Peyer's patch (tissue), 4 donors: ENCODE measurements around the gene RAD51B. TPM values are rescaled to one million over a fixed set of nuclear protein-coding genes. Genes with fewer than 3 reads are reported as not detected.

ENCODE experiments used
- DNase-seq, 3 donors: peaks; one replicate each; pipeline ENCODE4 v3.0.0-alpha.2; 2017 to 2019
- H3K27ac ChIP-seq, 4 donors: fragments of 200-600 bp; sonication (generic); one replicate each; pipeline ENCODE4 v1.5.1; 2016 to 2019
- H3K27me3 ChIP-seq, 2 donors: fragments of 200-600 bp; sonication (generic); one replicate each; pipeline ENCODE4 v1.5.1; 2019
- H3K36me3 ChIP-seq, 3 donors: fragments of 200-600 bp; sonication (generic); one replicate each; pipeline ENCODE4 v1.5.1; 2016 to 2019
- H3K4me1 ChIP-seq, 4 donors: fragments of 200-600 bp; sonication (generic); one replicate each; pipeline ENCODE4 v1.5.1; 2016 to 2019
- H3K4me3 ChIP-seq, 4 donors: fragments of 200-600 bp; sonication (generic); 1 replicate in 3 of 4; 2 replicates in 1 of 4; pipeline ENCODE4 v1.5.1; 2016 to 2019; ENCODE audit warnings: mild to moderate bottlenecking in 1 of 4
- H3K9me3 ChIP-seq, 4 donors: fragments of 200-600 bp; sonication (generic); one replicate each; pipeline ENCODE4 v1.5.1; 2016 to 2019; ENCODE audit warnings: mild to moderate bottlenecking in 1 of 4
- POLR2A ChIP-seq, 2 donors: fragments of 450-650 bp; IDR thresholded peaks; one replicate each; pipeline ENCODE4 v1.5.1; 2017; ENCODE audit warnings: antibody characterized with exemption in 2 of 2, mild to moderate bottlenecking in 2 of 2, moderate library complexity in 2 of 2
- total RNA-seq, 4 donors: library from RNA; depleted of rRNA; stranded (reverse); fragments of >200 nt; gene quantifications; one replicate each; pipeline ENCODE4 v1.1.0, GENCODE V29; 2016
- TF ChIP-seq, protein P1 (sequence below), 6 experiments: fragments of 450-650 bp in 4 of 6; fragments of 200-600 bp in 2 of 6; sonication (generic) in 1 of 6; IDR thresholded peaks; one replicate each; pipeline ENCODE4 v1.5.1; 2017 to 2019; ENCODE audit warnings: antibody characterized with exemption in 6 of 6, mild to moderate bottlenecking in 3 of 6, moderate library complexity in 1 of 6

RAD51B gene
- total RNA-seq, 4 donors from 2014 or later, result 12.6 to 103 (median 33.1) TPM

DNA sequence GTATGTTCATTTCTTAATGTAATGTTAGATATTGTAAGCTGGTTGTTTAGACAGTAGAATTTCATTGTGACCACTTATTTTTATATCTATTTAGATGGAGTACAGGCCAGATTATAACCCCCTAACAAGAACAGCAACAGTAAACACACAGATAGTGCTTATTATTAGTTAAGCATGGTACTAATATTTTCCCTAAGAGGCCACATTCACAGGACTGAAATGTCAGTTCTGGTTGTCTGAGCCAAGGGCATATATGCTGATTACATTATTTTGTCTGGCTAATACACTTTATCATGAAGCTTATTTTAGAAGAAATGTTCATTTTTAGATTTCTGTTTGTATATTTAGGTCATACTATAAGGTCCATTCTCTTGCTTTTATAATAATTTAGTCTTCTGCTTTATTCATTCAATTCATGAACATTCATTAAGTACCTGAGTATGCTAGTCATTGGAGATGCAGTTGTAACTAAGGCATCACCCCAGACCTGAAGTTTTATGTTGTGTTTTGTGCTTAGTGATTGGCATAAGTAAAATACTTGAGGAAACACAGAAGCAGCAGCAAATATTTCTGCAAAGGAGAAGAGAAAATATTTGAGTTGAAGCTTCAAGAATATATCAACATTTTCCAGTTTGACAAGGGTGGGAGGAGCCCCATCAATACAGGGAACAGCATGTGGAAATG lies 413.7 kb downstream of the RAD51B start:
- no peak for DNase-seq
- TF ChIP-seq POLR2A (IDR thresholded peaks at IDR 0.05), result no peak
- TF ChIP-seq, protein P1, sequence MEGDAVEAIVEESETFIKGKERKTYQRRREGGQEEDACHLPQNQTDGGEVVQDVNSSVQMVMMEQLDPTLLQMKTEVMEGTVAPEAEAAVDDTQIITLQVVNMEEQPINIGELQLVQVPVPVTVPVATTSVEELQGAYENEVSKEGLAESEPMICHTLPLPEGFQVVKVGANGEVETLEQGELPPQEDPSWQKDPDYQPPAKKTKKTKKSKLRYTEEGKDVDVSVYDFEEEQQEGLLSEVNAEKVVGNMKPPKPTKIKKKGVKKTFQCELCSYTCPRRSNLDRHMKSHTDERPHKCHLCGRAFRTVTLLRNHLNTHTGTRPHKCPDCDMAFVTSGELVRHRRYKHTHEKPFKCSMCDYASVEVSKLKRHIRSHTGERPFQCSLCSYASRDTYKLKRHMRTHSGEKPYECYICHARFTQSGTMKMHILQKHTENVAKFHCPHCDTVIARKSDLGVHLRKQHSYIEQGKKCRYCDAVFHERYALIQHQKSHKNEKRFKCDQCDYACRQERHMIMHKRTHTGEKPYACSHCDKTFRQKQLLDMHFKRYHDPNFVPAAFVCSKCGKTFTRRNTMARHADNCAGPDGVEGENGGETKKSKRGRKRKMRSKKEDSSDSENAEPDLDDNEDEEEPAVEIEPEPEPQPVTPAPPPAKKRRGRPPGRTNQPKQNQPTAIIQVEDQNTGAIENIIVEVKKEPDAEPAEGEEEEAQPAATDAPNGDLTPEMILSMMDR (IDR thresholded peaks at IDR 0.05), result no peak
- no peaks in the 10 kb centered on the region for H3K9me3 ChIP-seq
- no peaks in the 10 kb centered on the region for H3K36me3 ChIP-seq
- no peak overlapping the region for H3K4me3 ChIP-seq
- peak overlapping the region in 3 of 4 donors; percentile 41 to 80 (median 58) for H3K27ac ChIP-seq
- H3K27me3 ChIP-seq, result no peaks in the 10 kb centered on the region
- peaks cover 0 to 42% (median 5%) of the 10 kb centered on the region in 4 donors for H3K4me1 ChIP-seq

DNA sequence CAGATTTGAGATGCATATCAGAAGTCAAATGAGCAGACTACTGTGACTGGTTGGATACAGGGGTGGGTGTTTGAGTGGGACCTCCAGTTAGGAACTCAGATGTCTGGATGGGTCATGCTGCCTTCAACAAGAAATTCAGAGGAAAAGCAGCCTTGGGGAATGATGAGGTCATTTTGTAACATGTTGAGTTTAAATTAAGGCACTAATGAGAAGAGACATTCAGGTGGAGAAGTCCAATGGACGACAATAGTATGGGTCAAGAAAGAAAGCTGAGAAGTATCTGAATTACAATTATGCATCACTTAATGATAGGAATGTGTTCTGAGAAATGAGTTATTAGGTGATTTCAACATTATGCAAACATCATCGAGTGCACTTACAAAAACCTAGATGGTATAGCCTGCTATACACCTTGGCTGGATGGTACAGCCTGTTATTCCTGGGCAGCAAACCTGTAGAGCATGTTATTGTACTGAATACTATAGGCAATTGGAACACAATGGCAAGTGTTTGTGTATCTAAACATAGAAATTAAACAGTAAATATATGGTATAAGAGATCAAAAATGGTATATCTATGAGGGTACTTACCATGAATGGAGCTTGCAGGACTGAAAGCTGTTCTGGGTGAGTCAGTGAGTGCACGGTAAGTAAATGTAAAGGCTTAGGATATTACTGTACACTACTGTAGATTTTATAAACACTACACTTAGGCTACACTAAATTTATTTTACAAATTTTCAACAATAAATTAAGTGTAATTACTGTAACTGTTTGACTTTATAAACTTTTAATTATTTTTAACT lies 414.7 kb downstream of the RAD51B start:
- Histone ChIP-seq H3K27ac (no peak overlapping the region), H3K9me3 (no peaks in the 10 kb centered on the region), H3K36me3 (no peaks in the 10 kb centered on the region), H3K27me3 (no peaks in the 10 kb centered on the region), H3K4me3 (no peak overlapping the region), H3K4me1 (peaks cover 0 to 52% (median 5%) of the 10 kb centered on the region in 4 donors)
- DNase-seq, result no peak
- TF ChIP-seq, protein P1 (IDR thresholded peaks at IDR 0.05), result no peak
- TF ChIP-seq POLR2A (IDR thresholded peaks at IDR 0.05), result no peak

DNA sequence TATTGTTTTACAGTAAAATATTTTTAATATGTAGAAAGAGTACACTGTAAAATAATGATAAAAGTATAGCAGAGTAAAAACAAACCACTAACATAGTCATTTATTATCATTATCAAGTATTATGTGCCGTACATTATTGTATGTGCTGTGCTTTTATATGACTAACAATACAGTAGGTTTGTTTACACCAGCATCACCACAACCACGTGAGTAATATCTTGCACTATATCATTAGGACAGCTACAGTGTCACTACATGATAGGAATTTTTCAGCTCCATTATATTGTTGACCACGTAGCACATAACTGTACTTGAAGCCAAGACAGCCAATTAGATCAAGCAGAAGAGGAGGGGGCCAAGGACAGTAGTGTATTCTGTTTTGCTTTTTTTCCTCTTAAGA lies 415.4 kb downstream of the RAD51B start:
- Histone ChIP-seq H3K36me3 (no peaks in the 10 kb centered on the region), H3K4me1 (peaks cover 0 to 59% (median 7%) of the 10 kb centered on the region in 4 donors), H3K9me3 (no peaks in the 10 kb centered on the region), H3K27me3 (no peaks in the 10 kb centered on the region), H3K27ac (no peak overlapping the region), H3K4me3 (no peak overlapping the region)
- DNase-seq, result no peak
- TF ChIP-seq, protein P1 (IDR thresholded peaks at IDR 0.05), result no peak
- TF ChIP-seq POLR2A (IDR thresholded peaks at IDR 0.05), result no peak

DNA sequence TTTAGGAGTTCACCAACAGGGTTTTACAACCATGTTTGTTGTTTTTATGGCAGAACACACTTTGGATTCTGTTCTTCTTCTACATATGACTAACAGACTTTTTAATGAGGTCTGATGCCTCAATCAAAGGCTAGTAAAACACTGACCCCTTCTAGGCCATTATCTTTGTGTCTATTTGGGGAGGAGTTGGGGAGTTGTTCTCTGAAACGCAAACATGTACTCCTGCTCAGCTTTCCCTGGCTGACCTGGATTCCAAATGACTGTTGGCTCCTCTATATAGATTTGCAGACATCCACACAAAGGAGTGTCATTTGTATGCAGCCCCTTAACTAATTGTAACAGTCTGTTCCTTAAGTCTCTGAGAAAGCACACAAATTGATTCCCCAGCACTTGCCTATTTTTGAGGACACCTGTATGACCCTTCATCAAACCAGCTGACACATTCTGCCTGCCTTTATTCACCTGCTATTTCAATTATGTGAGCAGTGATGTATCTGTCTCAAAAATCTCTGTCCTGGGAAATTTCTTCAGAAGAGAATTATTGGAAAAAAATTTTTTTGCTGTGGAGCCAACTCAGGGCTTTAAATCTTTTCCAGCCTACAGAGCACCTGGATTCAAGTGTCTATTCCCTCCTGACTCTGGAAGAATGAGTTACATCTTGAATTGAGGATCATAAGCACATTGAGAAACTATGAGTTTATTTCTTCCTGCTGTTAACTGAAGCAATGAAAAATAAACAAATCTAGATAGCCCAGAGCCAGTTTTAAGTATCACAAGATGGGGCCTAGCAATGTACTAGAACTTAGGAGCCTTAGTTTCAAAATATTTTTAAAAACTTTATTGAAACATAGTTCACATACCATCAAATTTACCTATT lies 417.2 kb downstream of the RAD51B start:
- no peaks in the 10 kb centered on the region for H3K9me3 ChIP-seq
- H3K4me1 ChIP-seq, result peaks cover 0 to 64% (median 6%) of the 10 kb centered on the region in 4 donors
- H3K27ac ChIP-seq, result peak overlapping the region in 2 of 4 donors; percentile 22 to 84
- DNase-seq, result no peak
- TF ChIP-seq, protein P1 (IDR thresholded peaks at IDR 0.05), result no peak
- no peak for TF ChIP-seq POLR2A (IDR thresholded peaks at IDR 0.05)
- H3K27me3 ChIP-seq, result no peaks in the 10 kb centered on the region
- no peaks in the 10 kb centered on the region for H3K36me3 ChIP-seq
- no peak overlapping the region for H3K4me3 ChIP-seq

DNA sequence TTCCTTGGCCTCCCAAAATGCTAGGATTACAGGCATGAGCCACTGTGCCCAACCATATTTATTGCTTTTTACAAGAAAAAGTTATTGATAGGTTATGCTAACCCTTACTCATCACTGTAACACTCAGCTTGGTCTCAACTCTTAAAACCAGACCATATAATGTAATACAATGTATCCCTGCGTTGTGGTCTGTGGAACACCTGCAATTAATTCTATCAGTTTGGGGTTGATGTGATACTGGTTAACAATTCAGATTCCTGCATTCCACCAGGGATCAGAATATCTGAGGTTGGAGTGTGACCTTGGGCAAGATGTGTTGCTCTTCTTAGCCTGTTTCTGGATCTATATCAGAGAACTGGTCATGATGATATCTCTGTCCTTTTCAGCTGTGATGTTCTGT lies 419.0 kb downstream of the RAD51B start:
- Histone ChIP-seq H3K9me3 (no peaks in the 10 kb centered on the region), H3K4me3 (no peak overlapping the region), H3K27ac (peak overlapping the region in 2 of 4 donors; percentile 64 to 84), H3K27me3 (no peaks in the 10 kb centered on the region), H3K4me1 (peaks cover 0 to 65% (median 2%) of the 10 kb centered on the region in 4 donors), H3K36me3 (no peaks in the 10 kb centered on the region)
- TF ChIP-seq, protein P1 (IDR thresholded peaks at IDR 0.05), result no peak
- TF ChIP-seq POLR2A (IDR thresholded peaks at IDR 0.05), result no peak
- DNase-seq, result no peak
